GM23248 (cell line): ENCODE results near the gene EEF2K. TPM values are rescaled to one million over a fixed set of nuclear protein-coding genes. Genes with fewer than 3 reads are reported as not detected.
A peak's percentile ranks its signal among the peaks of the same experiment; 100 is the strongest.

Experiments
- DNase-seq: peaks from one replicate; pipeline ENCODE4 v3.0.0-alpha.2; 2015
- H2AFZ ChIP-seq: fragments of 200-600 bp; sonication (generic); 2 replicates; pipeline ENCODE4 v1.6.1; 2016; ENCODE audit warnings: antibody characterized with exemption
- H3F3A ChIP-seq: fragments of 200-600 bp; sonication (generic); 2 replicates; pipeline ENCODE4 v1.6.1; 2016; ENCODE audit warnings: mild to moderate bottlenecking, antibody characterized with exemption, mixed run types; ENCODE audit not compliant: insufficient read depth
- H3K27ac ChIP-seq: fragments of 200-600 bp; sonication (generic); 2 replicates; pipeline ENCODE4 v1.5.1; 2016; ENCODE audit warnings: mild to moderate bottlenecking
- H3K27me3 ChIP-seq: fragments of 200-600 bp; sonication (generic); replicated peaks from 2 replicates; pipeline ENCODE4 v1.6.1; 2016; ENCODE audit warnings: mild to moderate bottlenecking; ENCODE audit not compliant: insufficient read depth
- H3K36me3 ChIP-seq: fragments of 200-600 bp; sonication (generic); 2 replicates; pipeline ENCODE4 v1.6.1; 2016; ENCODE audit warnings: low read depth, mild to moderate bottlenecking
- H3K4me1 ChIP-seq: fragments of 200-600 bp; sonication (generic); 2 replicates; pipeline ENCODE4 v1.6.1; 2016; ENCODE audit warnings: mild to moderate bottlenecking; ENCODE audit not compliant: insufficient read depth
- H3K4me2 ChIP-seq: fragments of 200-600 bp; sonication (generic); one replicate; pipeline ENCODE4 v1.6.1; 2016; ENCODE audit warnings: mild to moderate bottlenecking; ENCODE audit not compliant: unreplicated experiment
- H3K4me3 ChIP-seq: fragments of 200-600 bp; sonication (generic); 2 replicates; pipeline ENCODE4 v1.5.1; 2016; ENCODE audit warnings: mild to moderate bottlenecking
- H3K79me2 ChIP-seq: fragments of 200-600 bp; sonication (generic); 2 replicates; pipeline ENCODE4 v1.6.1; 2016; ENCODE audit warnings: mild to moderate bottlenecking; ENCODE audit not compliant: insufficient read depth
- H3K9ac ChIP-seq: fragments of 200-600 bp; sonication (generic); 2 replicates; pipeline ENCODE4 v1.6.1; 2016; ENCODE audit warnings: mild to moderate bottlenecking
- H3K9me2 ChIP-seq: fragments of 200-600 bp; sonication (generic); 2 replicates; pipeline ENCODE4 v1.6.1; 2016; ENCODE audit warnings: mixed run types, mild to moderate bottlenecking, moderate library complexity; ENCODE audit not compliant: insufficient read depth
- H3K9me3 ChIP-seq: fragments of 200-600 bp; sonication (generic); one replicate; pipeline ENCODE4 v1.6.1; 2017; ENCODE audit warnings: low read depth
- H4K20me1 ChIP-seq: fragments of 200-600 bp; sonication (generic); 2 replicates; pipeline ENCODE4 v1.6.0; 2016; ENCODE audit not compliant: insufficient read depth
- EZH2 ChIP-seq: fragments of 200-600 bp; sonication (generic); IDR thresholded peaks from 2 replicates; pipeline ENCODE4 v1.6.1; 2018; ENCODE audit warnings: antibody characterized with exemption, mild to moderate bottlenecking; ENCODE audit not compliant: insufficient read depth, poor library complexity, severe bottlenecking
- EZH2phosphoT487 ChIP-seq: fragments of 200-600 bp; sonication (generic); IDR thresholded peaks from 2 replicates; pipeline ENCODE4 v1.6.1; 2018; ENCODE audit warnings: antibody characterized with exemption, moderate library complexity, mild to moderate bottlenecking, low read depth; ENCODE audit not compliant: insufficient read depth
- WGBS, 2 experiments: methylation state at CpG; one replicate each; pipeline ENCODE4 v1.1.6; 2015 to 2017; ENCODE audit warnings: low lambda C conversion rate in 2 of 2, low coverage in 1 of 2; ENCODE audit errors: missing lambda C conversion rate in 2 of 2; 5-methylcytosine and 5-hydroxymethylcytosine counted together
- in situ Hi-C: fragments of 300-500 bp; cut with MboI; formaldehyde crosslinking; loops from 2 replicates; pipeline ENCODE4 v1.15.0; 2020
- polyA plus RNA-seq: library from polyadenylated mRNA; unstranded; fragments of >200 nt; fragmentation: Nextera tagmentation; extraction: Ambion mirVana; gene quantifications from 2 replicates; pipeline ENCODE4 v1.2.1, GENCODE V29; 2016
- total RNA-seq: library from RNA; depleted of rRNA; stranded (reverse); fragments of >200 nt; shearing (Covaris generic); gene quantifications from 2 replicates; pipeline ENCODE4 v1.2.3, GENCODE V29; 2014

EEF2K gene
- total and polyA plus RNA-seq, 2 experiments from 2014 or later = 8.7 to 16.6 TPM

GRCh38 chr16:22229889-22230288 is 23.8 kb downstream of the EEF2K start:
- Histone ChIP-seq H3F3A (no peaks in the 10 kb centered on the region), H2AFZ (no peak overlapping the region), H3K9me2 (no peaks in the 10 kb centered on the region), H3K9me3 (no peaks in the 10 kb centered on the region), H3K4me1 (no peaks in the 10 kb centered on the region), H3K27me3 (no peaks in the 10 kb centered on the region), H3K36me3 (peaks cover 11% of the 10 kb centered on the region; the same call in 1 of the 2 replicates), H3K4me2 (no peak overlapping the region), H3K4me3 (no peak overlapping the region), H3K79me2 (peaks cover 39% of the 10 kb centered on the region), H3K27ac (no peak overlapping the region), H3K9ac (no peak overlapping the region), H4K20me1 (no peaks in the 10 kb centered on the region)
- no peak for DNase-seq
- WGBS, 2 experiments = 65 to 67% methylated on average over 7 of the region's 7 CpGs
- no peak for TF ChIP-seq EZH2
- no peak for TF ChIP-seq EZH2phosphoT487
- in situ Hi-C loops = no loop called here

GRCh38 chr16:22232277-22233036 is 26.4 kb downstream of the EEF2K start:
- Histone ChIP-seq H3K9me2 (no peaks in the 10 kb centered on the region), H3K36me3 (peaks cover 7% of the 10 kb centered on the region; the same call in 1 of the 2 replicates), H3K27me3 (no peaks in the 10 kb centered on the region), H3F3A (no peaks in the 10 kb centered on the region), H3K27ac (no peak overlapping the region), H3K9ac (no peak overlapping the region), H3K4me3 (no peak overlapping the region), H3K79me2 (peaks cover 30% of the 10 kb centered on the region; the same call in 1 of the 2 replicates), H4K20me1 (no peaks in the 10 kb centered on the region), H3K9me3 (no peaks in the 10 kb centered on the region), H2AFZ (no peak overlapping the region), H3K4me2 (no peak overlapping the region), H3K4me1 (no peaks in the 10 kb centered on the region)
- no peak for TF ChIP-seq EZH2
- TF ChIP-seq EZH2phosphoT487 = no peak
- WGBS, 2 experiments = 89% methylated on average over 14 of the region's 14 CpGs
- in situ Hi-C loops = no loop called here
- peak; percentile 15 for DNase-seq

GRCh38 chr16:22233037-22233372 is 26.9 kb downstream of the EEF2K start:
- Histone ChIP-seq H3K4me1 (no peaks in the 10 kb centered on the region), H3K27ac (no peak overlapping the region), H3K9me3 (no peaks in the 10 kb centered on the region), H3K4me2 (no peak overlapping the region), H3K79me2 (peaks cover 35% of the 10 kb centered on the region), H3K36me3 (peaks cover 3% of the 10 kb centered on the region; the same call in 1 of the 2 replicates), H4K20me1 (no peaks in the 10 kb centered on the region), H3K9me2 (no peaks in the 10 kb centered on the region), H3K9ac (no peak overlapping the region), H3K4me3 (no peak overlapping the region), H3F3A (no peaks in the 10 kb centered on the region), H2AFZ (no peak overlapping the region), H3K27me3 (no peaks in the 10 kb centered on the region)
- WGBS, 2 experiments = 95 to 100% methylated on average over 6 of the region's 6 CpGs
- in situ Hi-C loops = no loop called here
- no peak for DNase-seq
- TF ChIP-seq EZH2phosphoT487 (no peak), EZH2 (no peak)

- Histone ChIP-seq H3K27ac (no peak overlapping the region; the same call in 1 of the 2 replicates), H3K9me2 (no peaks in the 10 kb centered on the region), H2AFZ (no peak overlapping the region), H4K20me1 (no peaks in the 10 kb centered on the region), H3F3A (no peaks in the 10 kb centered on the region), H3K9me3 (no peaks in the 10 kb centered on the region), H3K4me3 (no peak overlapping the region), H3K79me2 (peaks cover 47% of the 10 kb centered on the region), H3K36me3 (no peaks in the 10 kb centered on the region), H3K4me2 (no peak overlapping the region), H3K27me3 (no peaks in the 10 kb centered on the region), H3K4me1 (no peaks in the 10 kb centered on the region), H3K9ac (no peak overlapping the region)
- in situ Hi-C loops = no loop called here
- 63% methylated on average over 9 of the region's 9 CpGs for WGBS, 2 experiments
- peak; percentile 43 for DNase-seq
- TF ChIP-seq EZH2phosphoT487 (no peak), EZH2 (no peak)
Measured at GRCh38 chr16:22235839-22236745, 30.0 kb downstream of the EEF2K start.
